Measurements from ENCODE around the gene DERL3.

The DERL3 gene

GRCh38 chr22:23847310-23847920 lies 8.6 kb upstream of the DERL3 start:
- no peak for DNase-seq

- no peak for DNase-seq
These were observed 7.3 kb upstream of the DERL3 start for GRCh38 chr22:23846081-23846469.

- DNase-seq: no peak
These were observed 6.7 kb upstream of the DERL3 start for GRCh38 chr22:23845265-23846080.

GRCh38 chr22:23844739-23845202 lies 6.0 kb upstream of the DERL3 start:
- DNase-seq: no peak

GRCh38 chr22:23842599-23842998 lies 3.8 kb upstream of the DERL3 start:
- no peak for DNase-seq

GRCh38 chr22:23841736-23842445 lies 3.1 kb upstream of the DERL3 start:
- no peak for DNase-seq

- no peak for DNase-seq
These were observed 2.5 kb upstream of the DERL3 start for GRCh38 chr22:23841292-23841691.

- no peak for DNase-seq
These were observed 1.2 kb upstream of the DERL3 start for GRCh38 chr22:23840026-23840425.

- no peak for DNase-seq
These were observed 710 bp downstream of the DERL3 start for GRCh38 chr22:23837911-23838680.

GRCh38 chr22:23837496-23837859 lies 1.3 kb downstream of the DERL3 start:
- DNase-seq: no peak

- DNase-seq: no peak
These were observed 1.9 kb downstream of the DERL3 start for GRCh38 chr22:23836692-23837495.

GRCh38 chr22:23836281-23836680 lies 2.5 kb downstream of the DERL3 start:
- no peak for DNase-seq

- DNase-seq: no peak
These were observed 3.2 kb downstream of the DERL3 start for GRCh38 chr22:23835484-23836144.

- no peak for DNase-seq
These were observed 3.9 kb downstream of the DERL3 start for GRCh38 chr22:23834793-23835483.

- DNase-seq: no peak
These were observed 4.4 kb downstream of the DERL3 start for GRCh38 chr22:23834406-23834792.

GRCh38 chr22:23833911-23834317 lies 4.9 kb downstream of the DERL3 start:
- no peak for DNase-seq

- no peak for DNase-seq
These were observed 5.6 kb downstream of the DERL3 start for GRCh38 chr22:23833017-23833751.

GRCh38 chr22:23832226-23833016 lies 6.4 kb downstream of the DERL3 start:
- DNase-seq: no peak

- no peak for DNase-seq
These were observed 7.0 kb downstream of the DERL3 start for GRCh38 chr22:23831781-23832180.
